ENCODE measurements around the gene G0S2.

Gene G0S2

GRCh38 chr1:209670441-209671082 lies 4.7 kb upstream of the G0S2 start:
- no peak overlapping the region for H3K27ac ChIP-seq
- TF ChIP-seq CTCF (conservative IDR thresholded peaks at IDR 0.05) = no peak
- no peak for TF ChIP-seq ZFX (IDR thresholded peaks at IDR 0.05)

GRCh38 chr1:209672705-209673630 lies 2.2 kb upstream of the G0S2 start:
- no peak overlapping the region; the same call in 1 of the 2 replicates for H3K27ac ChIP-seq
- TF ChIP-seq ZFX (IDR thresholded peaks at IDR 0.05) (no peak), CTCF (conservative IDR thresholded peaks at IDR 0.05) (no peak)

GRCh38 chr1:209673631-209674417 lies 1.4 kb upstream of the G0S2 start:
- H3K27ac ChIP-seq = no peak overlapping the region; the same call in 1 of the 2 replicates
- no peak for TF ChIP-seq ZFX (IDR thresholded peaks at IDR 0.05)
- no peak for TF ChIP-seq CTCF (conservative IDR thresholded peaks at IDR 0.05)

- no peak for TF ChIP-seq ZFX (IDR thresholded peaks at IDR 0.05)
- no peak for TF ChIP-seq CTCF (conservative IDR thresholded peaks at IDR 0.05)
- no peak overlapping the region for H3K27ac ChIP-seq
Measured at GRCh38 chr1:209675565-209676154, 448 bp downstream of the G0S2 start.

- no peak for TF ChIP-seq CTCF (conservative IDR thresholded peaks at IDR 0.05)
- TF ChIP-seq ZFX (IDR thresholded peaks at IDR 0.05) = no peak
- no peak overlapping the region for H3K27ac ChIP-seq
Measured at GRCh38 chr1:209678981-209679539, 3.8 kb downstream of the G0S2 start.

GRCh38 chr1:209685821-209686220 lies 10.6 kb downstream of the G0S2 start:
- H3K27ac ChIP-seq = no peak overlapping the region
- TF ChIP-seq CTCF (conservative IDR thresholded peaks at IDR 0.05) = no peak
- no peak for TF ChIP-seq ZFX (IDR thresholded peaks at IDR 0.05)

Measured in C4-2B (cell line).